Measurements from ENCODE around the gene CXCL5. TPM values are rescaled to one million over a fixed set of nuclear protein-coding genes. Genes with fewer than 3 reads are reported as not detected.

CXCL5 gene
- total and polyA plus RNA-seq, 10 of the 15 experiments (the other 5 are each of a cell fraction or from before 2014, with no cell fraction given) = not detected

DNA sequence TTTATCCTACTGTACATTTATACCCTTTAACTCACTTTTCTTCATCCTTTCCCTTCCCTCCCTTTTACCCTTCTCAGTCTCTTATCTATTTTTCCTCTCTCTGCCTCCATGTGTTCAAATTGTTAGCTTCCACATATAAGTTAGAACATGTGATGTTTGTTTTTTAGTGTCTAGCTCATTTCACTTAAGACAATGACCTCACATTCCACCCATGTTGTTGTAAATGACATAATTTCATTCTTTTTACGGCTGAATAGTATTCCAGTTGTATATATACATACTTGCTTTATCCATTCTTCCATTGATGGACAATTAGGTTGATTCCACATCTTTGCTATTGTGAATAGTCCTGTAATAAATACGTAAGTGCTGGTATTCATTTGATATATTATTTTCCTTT is 47.3 kb upstream of the CXCL5 start (continued):
- TF ChIP-seq BHLHE40 (IDR thresholded peaks at IDR 0.05; ENCODE audit: borderline replicate concordance in 1 of 2, low read depth in 2 of 2, low read length in 1 of 2) (no peak), MEF2A (IDR thresholded peaks at IDR 0.05; ENCODE audit: insufficient read depth, low read depth, low read length) (no peak)

DNA sequence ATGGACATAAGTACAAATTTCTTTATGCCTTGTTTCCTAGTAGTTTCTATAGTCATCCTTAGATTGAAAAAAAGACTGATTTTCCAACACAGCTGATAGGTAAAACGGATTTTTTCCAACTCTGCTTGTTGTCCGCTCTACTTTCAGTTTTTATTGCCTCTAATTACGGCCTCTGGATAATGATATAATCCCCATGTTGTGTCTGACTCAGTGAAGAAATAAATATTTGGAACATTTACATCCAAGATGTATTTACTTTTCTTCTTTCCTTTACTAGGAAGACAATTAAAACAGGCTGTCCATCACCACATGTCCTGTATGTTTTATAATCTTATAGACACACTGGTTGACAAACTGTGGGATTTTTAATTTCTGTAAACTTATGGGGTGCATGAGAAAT is 46.8 kb upstream of the CXCL5 start:
- no peak overlapping the region for H3K4me3 ChIP-seq
- SMC1A ChIA-PET (ENCODE audit: uncharacterized antibody, unreplicated experiment) = no interaction called here
- CTCF ChIA-PET = no interaction called here
- RAD21 ChIA-PET (ENCODE audit: unreplicated experiment) = no interaction called here
- TF ChIP-seq SMC3 (IDR thresholded peaks at IDR 0.05; ENCODE audit: borderline replicate concordance, low read length) (no peak), PML (IDR thresholded peaks at IDR 0.05; ENCODE audit: low read length) (no peak)
- no peaks in the 10 kb centered on the region for H3K9me3 ChIP-seq (replicated peaks; ENCODE audit: control insufficient read depth, insufficient read depth, low read length)
- no TSS peak for BruUV-seq (replicated peaks)
- H3K4me1 ChIP-seq (ENCODE audit: control insufficient read depth, insufficient read depth, low read length) = no peaks in the 10 kb centered on the region
- no peak overlapping the region for H3K27ac ChIP-seq (ENCODE audit: control insufficient read depth, insufficient read depth)
- H3K36me3 ChIP-seq (ENCODE audit: control insufficient read depth in 2 of 2, insufficient read depth in 2 of 2, low read length in 1 of 2) = no peaks in the 10 kb centered on the region
- FAIRE-seq (no peak), DNase-seq (ENCODE audit: low read depth, low spot score) (no peak), ATAC-seq (no peak)
- H3K9ac ChIP-seq (ENCODE audit: control insufficient read depth, insufficient read depth, low read length) = no peak overlapping the region
- H3K4me2 ChIP-seq (ENCODE audit: control insufficient read depth, insufficient read depth) = no peak overlapping the region
- intact Hi-C loops (cut with micrococcal nuclease; ENCODE audit: unreplicated experiment) = no loop called here
- in situ Hi-C loops (cut with MboI) = no loop called here
- no peaks in the 10 kb centered on the region for H4K20me1 ChIP-seq (ENCODE audit: control insufficient read depth, insufficient read depth)
- 10% methylated on average over 3 of the region's 3 CpGs for WGBS (ENCODE audit: insufficient coverage, insufficient replicate concordance, low lambda C conversion rate, missing lambda C conversion rate)
- POLR2A ChIA-PET = no interaction called here
- no peaks in the 10 kb centered on the region for H3K27me3 ChIP-seq (replicated peaks in 1 of 2; ENCODE audit: control insufficient read depth in 2 of 2, insufficient read depth in 2 of 2, low read length in 1 of 2)
- no peaks in the 10 kb centered on the region for H3K79me2 ChIP-seq (ENCODE audit: control insufficient read depth, insufficient read depth, low read length)
- no peak overlapping the region for H2AFZ ChIP-seq (ENCODE audit: control insufficient read depth, low read depth, low read length)

DNA sequence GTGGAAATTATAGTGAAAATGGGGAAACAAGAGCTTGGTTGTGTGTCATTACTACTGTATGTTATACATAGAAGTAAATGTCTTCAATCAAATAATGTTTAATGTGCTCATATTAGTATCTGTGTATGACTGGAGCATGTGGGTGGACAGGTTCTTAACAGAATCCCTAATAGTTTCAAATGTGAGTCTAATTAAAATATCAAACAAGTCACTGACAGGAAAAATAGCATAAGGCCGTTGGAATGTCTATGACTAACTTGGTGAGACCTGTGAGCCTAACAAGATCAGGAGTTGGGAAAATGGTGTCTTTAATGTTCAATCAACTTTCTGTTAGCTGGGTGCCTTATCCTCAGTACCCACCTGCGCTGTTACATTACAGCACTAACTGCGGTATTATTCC is 46.2 kb upstream of the CXCL5 start:
- Histone ChIP-seq H3K4me2 (ENCODE audit: control insufficient read depth, insufficient read depth) (no peak overlapping the region), H3K36me3 (ENCODE audit: control insufficient read depth in 2 of 2, insufficient read depth in 2 of 2, low read length in 1 of 2) (no peaks in the 10 kb centered on the region), H3K27me3 (replicated peaks in 1 of 2; ENCODE audit: control insufficient read depth in 2 of 2, insufficient read depth in 2 of 2, low read length in 1 of 2) (peaks cover 0 to 2% of the 10 kb centered on the region in 2 experiments; a peak in 2 of 4 replicates), H3K4me1 (ENCODE audit: control insufficient read depth, insufficient read depth, low read length) (no peaks in the 10 kb centered on the region), H4K20me1 (ENCODE audit: control insufficient read depth, insufficient read depth) (no peaks in the 10 kb centered on the region), H3K9me3 (replicated peaks; ENCODE audit: control insufficient read depth, insufficient read depth, low read length) (no peaks in the 10 kb centered on the region), H3K4me3 (no peak overlapping the region), H3K79me2 (ENCODE audit: control insufficient read depth, insufficient read depth, low read length) (no peaks in the 10 kb centered on the region), H3K9ac (ENCODE audit: control insufficient read depth, insufficient read depth, low read length) (no peak overlapping the region), H2AFZ (ENCODE audit: control insufficient read depth, low read depth, low read length) (no peak overlapping the region), H3K27ac (ENCODE audit: control insufficient read depth, insufficient read depth) (no peak overlapping the region)
- ATAC-seq (no peak), FAIRE-seq (no peak), DNase-seq (ENCODE audit: low read depth, low spot score) (no peak)
- CTCF ChIA-PET = no interaction called here
- in situ Hi-C loops (cut with MboI) (no loop called here), intact Hi-C loops (cut with micrococcal nuclease; ENCODE audit: unreplicated experiment) (no loop called here)
- RAD21 ChIA-PET (ENCODE audit: unreplicated experiment) = no interaction called here
- POLR2A ChIA-PET = no interaction called here
- BruUV-seq (replicated peaks) = no TSS peak
- 42% methylated on average over 3 of the region's 3 CpGs for WGBS (ENCODE audit: insufficient coverage, insufficient replicate concordance, low lambda C conversion rate, missing lambda C conversion rate)
- SMC1A ChIA-PET (ENCODE audit: uncharacterized antibody, unreplicated experiment) = no interaction called here
- TF ChIP-seq, protein P1, sequence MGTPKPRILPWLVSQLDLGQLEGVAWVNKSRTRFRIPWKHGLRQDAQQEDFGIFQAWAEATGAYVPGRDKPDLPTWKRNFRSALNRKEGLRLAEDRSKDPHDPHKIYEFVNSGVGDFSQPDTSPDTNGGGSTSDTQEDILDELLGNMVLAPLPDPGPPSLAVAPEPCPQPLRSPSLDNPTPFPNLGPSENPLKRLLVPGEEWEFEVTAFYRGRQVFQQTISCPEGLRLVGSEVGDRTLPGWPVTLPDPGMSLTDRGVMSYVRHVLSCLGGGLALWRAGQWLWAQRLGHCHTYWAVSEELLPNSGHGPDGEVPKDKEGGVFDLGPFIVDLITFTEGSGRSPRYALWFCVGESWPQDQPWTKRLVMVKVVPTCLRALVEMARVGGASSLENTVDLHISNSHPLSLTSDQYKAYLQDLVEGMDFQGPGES (IDR thresholded peaks at IDR 0.05) = no peak
- TF ChIP-seq MXI1 (IDR thresholded peaks at IDR 0.05; ENCODE audit: low read depth, low read length) = no peak
- no peak for TF ChIP-seq RAD51 (IDR thresholded peaks at IDR 0.05)
- TF ChIP-seq, protein P2, sequence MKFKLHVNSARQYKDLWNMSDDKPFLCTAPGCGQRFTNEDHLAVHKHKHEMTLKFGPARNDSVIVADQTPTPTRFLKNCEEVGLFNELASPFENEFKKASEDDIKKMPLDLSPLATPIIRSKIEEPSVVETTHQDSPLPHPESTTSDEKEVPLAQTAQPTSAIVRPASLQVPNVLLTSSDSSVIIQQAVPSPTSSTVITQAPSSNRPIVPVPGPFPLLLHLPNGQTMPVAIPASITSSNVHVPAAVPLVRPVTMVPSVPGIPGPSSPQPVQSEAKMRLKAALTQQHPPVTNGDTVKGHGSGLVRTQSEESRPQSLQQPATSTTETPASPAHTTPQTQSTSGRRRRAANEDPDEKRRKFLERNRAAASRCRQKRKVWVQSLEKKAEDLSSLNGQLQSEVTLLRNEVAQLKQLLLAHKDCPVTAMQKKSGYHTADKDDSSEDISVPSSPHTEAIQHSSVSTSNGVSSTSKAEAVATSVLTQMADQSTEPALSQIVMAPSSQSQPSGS (IDR thresholded peaks at IDR 0.05; ENCODE audit: low read length) = no peak
- TF ChIP-seq, protein P3, sequence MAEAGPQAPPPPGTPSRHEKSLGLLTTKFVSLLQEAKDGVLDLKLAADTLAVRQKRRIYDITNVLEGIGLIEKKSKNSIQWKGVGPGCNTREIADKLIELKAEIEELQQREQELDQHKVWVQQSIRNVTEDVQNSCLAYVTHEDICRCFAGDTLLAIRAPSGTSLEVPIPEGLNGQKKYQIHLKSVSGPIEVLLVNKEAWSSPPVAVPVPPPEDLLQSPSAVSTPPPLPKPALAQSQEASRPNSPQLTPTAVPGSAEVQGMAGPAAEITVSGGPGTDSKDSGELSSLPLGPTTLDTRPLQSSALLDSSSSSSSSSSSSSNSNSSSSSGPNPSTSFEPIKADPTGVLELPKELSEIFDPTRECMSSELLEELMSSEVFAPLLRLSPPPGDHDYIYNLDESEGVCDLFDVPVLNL (IDR thresholded peaks at IDR 0.05; ENCODE audit: low read depth, low read length) = no peak

All from GM12878 (cell line).